Keratinocyte (primary cell): ENCODE data around the gene COPZ1. TPM values are rescaled to one million over a fixed set of nuclear protein-coding genes. Genes with fewer than 3 reads are reported as not detected.

ENCODE experiments used
- DNase-seq: peaks from one replicate; pipeline ENCODE4 v3.0.0-alpha.2; 2011; ENCODE audit warnings: low read depth, missing footprints, low spot score
- FAIRE-seq: peaks from 2 replicates; lab custom pipeline; 2011; peaks lifted over from hg19 to GRCh38; lab: Jason Lieb, UNC
- H2AFZ ChIP-seq: 2 replicates; pipeline ENCODE4 v1.6.0; 2012; ENCODE audit warnings: low read length, control low read depth, inconsistent platforms; ENCODE audit not compliant: control insufficient read depth
- H3K27ac ChIP-seq: 2 replicates; pipeline ENCODE4 v1.5.1; 2011; ENCODE audit warnings: low read length; ENCODE audit not compliant: control insufficient read depth, insufficient read depth
- H3K27me3 ChIP-seq: 3 replicates; pipeline ENCODE4 v1.6.0; 2011; ENCODE audit warnings: low read length; ENCODE audit not compliant: control insufficient read depth, insufficient read depth; ENCODE audit errors: extremely low read depth
- H3K36me3 ChIP-seq, 2 experiments: 2 replicates in 1 of 2; 3 replicates in 1 of 2; pipeline ENCODE4 v1.5.1; 2011; ENCODE audit warnings: low read length in 2 of 2, mild to moderate bottlenecking in 1 of 2; ENCODE audit not compliant: control insufficient read depth in 2 of 2, insufficient read depth in 2 of 2; ENCODE audit errors: extremely low read depth in 1 of 2
- H3K4me1 ChIP-seq: 3 replicates; pipeline ENCODE4 v1.5.1; 2011; ENCODE audit warnings: low read length; ENCODE audit not compliant: control insufficient read depth, insufficient read depth; ENCODE audit errors: extremely low read depth
- H3K4me2 ChIP-seq: 3 replicates; pipeline ENCODE4 v1.6.0; 2011; ENCODE audit warnings: low read depth, low read length; ENCODE audit not compliant: control insufficient read depth, insufficient read depth; ENCODE audit errors: extremely low read depth
- H3K4me3 ChIP-seq, 3 experiments: fragments of 200-600 bp in 1 of 3; sonication (generic) in 1 of 3; 2 replicates in 2 of 3; 3 replicates in 1 of 3; pipeline ENCODE4 v1.5.1; 2011 to 2016; ENCODE audit warnings: low read length in 3 of 3, mild to moderate bottlenecking in 3 of 3, control low read depth in 2 of 3, inconsistent platforms in 1 of 3, low read depth in 1 of 3, mixed read lengths in 1 of 3, mixed run types in 1 of 3, moderate library complexity in 1 of 3; ENCODE audit not compliant: control insufficient read depth in 2 of 3, insufficient read depth in 2 of 3; ENCODE audit errors: extremely low read depth in 1 of 3
- H3K79me2 ChIP-seq: 2 replicates; pipeline ENCODE4 v1.6.0; 2012; ENCODE audit warnings: low read length; ENCODE audit not compliant: control insufficient read depth, insufficient read depth
- H3K9ac ChIP-seq: 3 replicates; pipeline ENCODE4 v1.6.0; 2011; ENCODE audit warnings: low read length; ENCODE audit not compliant: control insufficient read depth, insufficient read depth; ENCODE audit errors: extremely low read depth
- H3K9me1 ChIP-seq: 3 replicates; pipeline ENCODE4 v1.6.0; 2011; ENCODE audit warnings: low read length; ENCODE audit not compliant: control insufficient read depth, insufficient read depth; ENCODE audit errors: extremely low read depth
- H3K9me3 ChIP-seq: 2 replicates; pipeline ENCODE4 v1.5.1; 2012; ENCODE audit warnings: low read depth, low read length; ENCODE audit not compliant: control insufficient read depth
- H4K20me1 ChIP-seq: 3 replicates; pipeline ENCODE4 v1.6.0; 2011; ENCODE audit warnings: low read length; ENCODE audit not compliant: control insufficient read depth, insufficient read depth; ENCODE audit errors: extremely low read depth
- EZH2 ChIP-seq: IDR thresholded peaks from one replicate; pipeline ENCODE4 v1.6.1; 2012; ENCODE audit warnings: inconsistent platforms, mild to moderate bottlenecking, low read length, moderate library complexity
- dilution Hi-C: fragments of 300-500 bp; cut with MboI; formaldehyde crosslinking; loops from one replicate; pipeline ENCODE4 v1.7.0; 2020; ENCODE audit warnings: low sequenced_read_pairs; ENCODE audit not compliant: extremely low pct_ligation_motif_present
- polyA plus RNA-seq, 5 experiments: library from polyadenylated mRNA; depleted of rRNA in 3 of 5; stranded (reverse) in 3 of 5; stranded (forward) in 1 of 5; unstranded in 1 of 5; fragments of >200 nt; gene quantifications; 1 replicate in 1 of 5; 2 replicates in 3 of 5; 3 replicates in 1 of 5; pipeline versions ENCODE4 v1.2.1 to v1.2.3, GENCODE V29; 2011 to 2012; ENCODE audit warnings: missing spikeins in 2 of 5, low read depth in 1 of 5, low replicate concordance in 1 of 5
- TF ChIP-seq, protein P1 (sequence below), 3 experiments: IDR thresholded peaks in 1 of 3; conservative IDR thresholded peaks in 1 of 3; optimal IDR thresholded peaks in 1 of 3; 2 replicates in 2 of 3; 3 replicates in 1 of 3; pipeline versions ENCODE3 to v1.5.1; 2011; ENCODE audit warnings: low read length in 3 of 3, mild to moderate bottlenecking in 3 of 3, moderate library complexity in 2 of 3, control low read depth in 1 of 3, inconsistent platforms in 1 of 3; ENCODE audit not compliant: insufficient read depth in 2 of 3; ENCODE audit errors: extremely low read depth in 1 of 3

The COPZ1 gene
- polyA plus RNA-seq, 1 donor (not counting 4 experiments of a cell fraction or from before 2014, with no cell fraction given) = 280 TPM

- no peak for TF ChIP-seq EZH2
- TF ChIP-seq, protein P1, sequence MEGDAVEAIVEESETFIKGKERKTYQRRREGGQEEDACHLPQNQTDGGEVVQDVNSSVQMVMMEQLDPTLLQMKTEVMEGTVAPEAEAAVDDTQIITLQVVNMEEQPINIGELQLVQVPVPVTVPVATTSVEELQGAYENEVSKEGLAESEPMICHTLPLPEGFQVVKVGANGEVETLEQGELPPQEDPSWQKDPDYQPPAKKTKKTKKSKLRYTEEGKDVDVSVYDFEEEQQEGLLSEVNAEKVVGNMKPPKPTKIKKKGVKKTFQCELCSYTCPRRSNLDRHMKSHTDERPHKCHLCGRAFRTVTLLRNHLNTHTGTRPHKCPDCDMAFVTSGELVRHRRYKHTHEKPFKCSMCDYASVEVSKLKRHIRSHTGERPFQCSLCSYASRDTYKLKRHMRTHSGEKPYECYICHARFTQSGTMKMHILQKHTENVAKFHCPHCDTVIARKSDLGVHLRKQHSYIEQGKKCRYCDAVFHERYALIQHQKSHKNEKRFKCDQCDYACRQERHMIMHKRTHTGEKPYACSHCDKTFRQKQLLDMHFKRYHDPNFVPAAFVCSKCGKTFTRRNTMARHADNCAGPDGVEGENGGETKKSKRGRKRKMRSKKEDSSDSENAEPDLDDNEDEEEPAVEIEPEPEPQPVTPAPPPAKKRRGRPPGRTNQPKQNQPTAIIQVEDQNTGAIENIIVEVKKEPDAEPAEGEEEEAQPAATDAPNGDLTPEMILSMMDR (optimal IDR thresholded peaks at IDR 0.05 in 1 of 3, IDR thresholded peaks at IDR 0.05 in 1 of 3, conservative IDR thresholded peaks at IDR 0.05 in 1 of 3; ENCODE audit: extremely low read depth in 1 of 3, insufficient read depth in 2 of 3, low read length in 3 of 3) = no peak
- Histone ChIP-seq H3K9me1 (no peaks in the 10 kb centered on the region), H3K27ac (no peak overlapping the region), H3K4me2 (no peak overlapping the region), H3K36me3 (peaks cover 11 to 32% of the 10 kb centered on the region in 2 experiments), H3K4me1 (no peaks in the 10 kb centered on the region), H3K9ac (no peak overlapping the region), H3K9me3 (no peaks in the 10 kb centered on the region), H4K20me1 (peaks cover 4% of the 10 kb centered on the region), H3K79me2 (peaks cover 23% of the 10 kb centered on the region), H2AFZ (no peak overlapping the region), H3K4me3 (no peak overlapping the region), H3K27me3 (no peaks in the 10 kb centered on the region)
- FAIRE-seq (no peak), DNase-seq (no peak)
- dilution Hi-C loops = no loop called here
These were observed 13.1 kb downstream of the COPZ1 start for GRCh38 chr12:54337854-54338650.

GRCh38 chr12:54338698-54339296 is 13.9 kb downstream of the COPZ1 start:
- dilution Hi-C loops = no loop called here
- Histone ChIP-seq H4K20me1 (peaks cover 4% of the 10 kb centered on the region), H3K27me3 (no peaks in the 10 kb centered on the region), H3K9me3 (no peaks in the 10 kb centered on the region), H3K79me2 (peaks cover 16% of the 10 kb centered on the region), H3K9me1 (no peaks in the 10 kb centered on the region), H3K4me1 (no peaks in the 10 kb centered on the region), H3K9ac (no peak overlapping the region), H3K4me2 (no peak overlapping the region), H3K36me3 (peaks cover 16 to 34% of the 10 kb centered on the region in 2 experiments), H3K4me3 (no peak overlapping the region), H2AFZ (no peak overlapping the region), H3K27ac (no peak overlapping the region)
- no peak for TF ChIP-seq EZH2
- TF ChIP-seq, protein P1 (optimal IDR thresholded peaks at IDR 0.05 in 1 of 3, IDR thresholded peaks at IDR 0.05 in 1 of 3, conservative IDR thresholded peaks at IDR 0.05 in 1 of 3; ENCODE audit: extremely low read depth in 1 of 3, insufficient read depth in 2 of 3, low read length in 3 of 3) = no peak
- FAIRE-seq (no peak), DNase-seq (no peak)
